ENCODE measurements around the gene SLIT3. TPM values are rescaled to one million over a fixed set of nuclear protein-coding genes. Genes with fewer than 3 reads are reported as not detected.

The SLIT3 gene
- total RNA-seq, 4 donors from 2014 or later = 6.8 to 23.1 (median 13.3) TPM

- Histone ChIP-seq H3K27ac (no peak overlapping the region), H3K36me3 (no peaks in the 10 kb centered on the region), H3K9me3 (no peaks in the 10 kb centered on the region), H3K27me3 (no peaks in the 10 kb centered on the region), H3K4me3 (no peak overlapping the region), H3K4me1 (peaks cover 0 to 12% (median 0%) of the 10 kb centered on the region in 4 donors)
- TF ChIP-seq CTCF (IDR thresholded peaks at IDR 0.05) = no peak
- TF ChIP-seq POLR2A (IDR thresholded peaks at IDR 0.05) = no peak
- no peak for DNase-seq
These were observed 629.9 kb downstream of the SLIT3 start for GRCh38 chr5:168670881-168671575.

GRCh38 chr5:168669668-168670378 is 631.1 kb downstream of the SLIT3 start:
- H3K4me1 ChIP-seq = peaks cover 0 to 12% (median 0%) of the 10 kb centered on the region in 4 donors
- H3K9me3 ChIP-seq = no peaks in the 10 kb centered on the region
- H3K36me3 ChIP-seq = no peaks in the 10 kb centered on the region
- TF ChIP-seq CTCF (IDR thresholded peaks at IDR 0.05) = no peak
- TF ChIP-seq POLR2A (IDR thresholded peaks at IDR 0.05) = no peak
- H3K27me3 ChIP-seq = no peaks in the 10 kb centered on the region
- H3K27ac ChIP-seq = no peak overlapping the region
- no peak overlapping the region for H3K4me3 ChIP-seq
- DNase-seq = no peak

- no peak for DNase-seq
- no peaks in the 10 kb centered on the region for H3K36me3 ChIP-seq
- H3K4me3 ChIP-seq = no peak overlapping the region
- H3K27ac ChIP-seq = no peak overlapping the region
- H3K4me1 ChIP-seq = peaks cover 0 to 12% (median 0%) of the 10 kb centered on the region in 4 donors
- no peaks in the 10 kb centered on the region for H3K27me3 ChIP-seq
- H3K9me3 ChIP-seq = no peaks in the 10 kb centered on the region
- TF ChIP-seq POLR2A (IDR thresholded peaks at IDR 0.05) = no peak
- TF ChIP-seq CTCF (IDR thresholded peaks at IDR 0.05) = no peak
These were observed 631.8 kb downstream of the SLIT3 start for GRCh38 chr5:168669156-168669555.

- H3K27me3 ChIP-seq = no peaks in the 10 kb centered on the region
- H3K4me1 ChIP-seq = peaks cover 0 to 12% (median 0%) of the 10 kb centered on the region in 4 donors
- H3K27ac ChIP-seq = no peak overlapping the region
- TF ChIP-seq POLR2A (IDR thresholded peaks at IDR 0.05) (no peak), CTCF (IDR thresholded peaks at IDR 0.05) (no peak)
- no peaks in the 10 kb centered on the region for H3K9me3 ChIP-seq
- DNase-seq = no peak
- H3K4me3 ChIP-seq = no peak overlapping the region
- no peaks in the 10 kb centered on the region for H3K36me3 ChIP-seq
These were observed 632.9 kb downstream of the SLIT3 start for GRCh38 chr5:168668078-168668477.

- H3K9me3 ChIP-seq = no peaks in the 10 kb centered on the region
- TF ChIP-seq POLR2A (IDR thresholded peaks at IDR 0.05) (no peak), CTCF (IDR thresholded peaks at IDR 0.05) (no peak)
- H3K4me1 ChIP-seq = peaks cover 0 to 12% (median 0%) of the 10 kb centered on the region in 4 donors
These were observed 633.6 kb downstream of the SLIT3 start for GRCh38 chr5:168667301-168667840.

More at GRCh38 chr5:168667301-168667840, 633.6 kb downstream of the SLIT3 start:
- Histone ChIP-seq H3K27ac (peak overlapping the region in 1 of 4 donors; percentile 55), H3K27me3 (no peaks in the 10 kb centered on the region), H3K36me3 (no peaks in the 10 kb centered on the region), H3K4me3 (no peak overlapping the region)
- peak in 1 of 3 donors; percentile 63 for DNase-seq

All from Peyer's patch (tissue), 4 donors.